BJ (cell line): ENCODE results near the gene HIVEP3. TPM values are rescaled to one million over a fixed set of nuclear protein-coding genes. Genes with fewer than 3 reads are reported as not detected.

Source experiments
- CTCF ChIA-PET: fragments of 350-600 bp; formaldehyde crosslinking; extraction: SDS; loops from one replicate; lab custom pipeline; 2021; ENCODE audit warnings: antibody characterized with exemption, inconsistent platforms; lab: Yijun Ruan, JAX
- POLR2A ChIA-PET: fragments of 300-600 bp; sonication (Branson Sonifier 250); formaldehyde crosslinking; extraction: SDS; loops from one replicate; lab custom pipeline; 2021; ENCODE audit warnings: antibody characterized with exemption; lab: Charles Lee
- DNase-seq: peaks from one replicate; pipeline ENCODE4 v3.0.0-alpha.2; 2011; ENCODE audit warnings: low read depth
- H3K27me3 ChIP-seq: 2 replicates; pipeline ENCODE4 v1.6.0; 2011; ENCODE audit warnings: low read length; ENCODE audit not compliant: control insufficient read depth, insufficient read depth
- H3K36me3 ChIP-seq: 2 replicates; pipeline ENCODE4 v1.5.1; 2011; ENCODE audit warnings: low read length; ENCODE audit not compliant: control insufficient read depth, insufficient read depth
- H3K4me3 ChIP-seq: 2 replicates; pipeline ENCODE4 v1.5.1; 2011; ENCODE audit warnings: low read depth, mild to moderate bottlenecking, control low read depth, low read length
- CTCF ChIP-seq: IDR thresholded peaks from 2 replicates; pipeline ENCODE4 v1.5.1; 2011; ENCODE audit warnings: low read depth, mild to moderate bottlenecking, control low read depth, inconsistent platforms, low read length, moderate library complexity; ENCODE audit not compliant: insufficient read depth
- polyA plus RNA-seq: library from polyadenylated mRNA; depleted of rRNA; stranded (reverse); fragments of >200 nt; gene quantifications from 2 replicates; pipeline ENCODE4 v1.2.3, GENCODE V29; 2011

HIVEP3 gene
- polyA plus RNA-seq, 1 experiment = 4.0 TPM

- Histone ChIP-seq H3K27me3 (no peaks in the 10 kb centered on the region), H3K36me3 (no peaks in the 10 kb centered on the region), H3K4me3 (peak overlapping the region; percentile 27)
- TF ChIP-seq CTCF = no peak
- POLR2A ChIA-PET = no interaction called here
- CTCF ChIA-PET = interaction anchor here (1.2 to 1.7 kb wide), 4 partner anchors 14 to 638 kb away, joined by 3 to 5 read pairs (median 5); no protein-coding TSS in a partner anchor
- no peak for DNase-seq
Observed at GRCh38 chr1:41496080-41497055, 422.4 kb downstream of the HIVEP3 start.

- ChIA-PET POLR2A (no interaction called here), CTCF (interaction anchor here (0.6 to 1.7 kb wide), 4 partner anchors 11 to 229 kb away, joined by 3 to 5 read pairs (median 4); partner anchors contain the start of gene EDN2)
- no peak overlapping the region for H3K4me3 ChIP-seq
- DNase-seq = no peak
- TF ChIP-seq CTCF = peak; percentile 39
- no peaks in the 10 kb centered on the region for H3K36me3 ChIP-seq
- no peaks in the 10 kb centered on the region for H3K27me3 ChIP-seq
Observed at GRCh38 chr1:41495210-41495948, 423.3 kb downstream of the HIVEP3 start.

- POLR2A ChIA-PET = interaction anchor here (0.6 kb wide), 1 partner anchor 275 kb away, joined by 5 read pairs; no protein-coding TSS in a partner anchor
- CTCF ChIA-PET = interaction anchor here (1.0 to 1.7 kb wide), 3 partner anchors 10 to 21 kb away, joined by 3 to 5 read pairs (median 5); partner anchors contain the start of gene EDN2
- no peak overlapping the region for H3K4me3 ChIP-seq
- H3K36me3 ChIP-seq = no peaks in the 10 kb centered on the region
- TF ChIP-seq CTCF = no peak
- H3K27me3 ChIP-seq = no peaks in the 10 kb centered on the region
- DNase-seq = no peak
Observed at GRCh38 chr1:41494351-41495209, 424.1 kb downstream of the HIVEP3 start.

GRCh38 chr1:41493626-41494350, 424.9 kb downstream of the HIVEP3 start:
- CTCF ChIA-PET = interaction anchor here (0.6 to 3.2 kb wide), 8 partner anchors 10 to 210 kb away, joined by 3 to 23 read pairs (median 4); partner anchors contain the start of gene EDN2
- no peak for TF ChIP-seq CTCF
- H3K4me3 ChIP-seq = no peak overlapping the region
- no peaks in the 10 kb centered on the region for H3K27me3 ChIP-seq
- POLR2A ChIA-PET = interaction anchor here (0.6 kb wide), 1 partner anchor 274 kb away, joined by 5 read pairs; no protein-coding TSS in a partner anchor
- no peak for DNase-seq
- H3K36me3 ChIP-seq = no peaks in the 10 kb centered on the region
